Activated naive CD8-positive, alpha-beta T cell treated with anti-CD3 and anti-CD28 coated beads, Interleukin-2, amount 50 U/mL, for 24 hours (primary cell): ENCODE results near the gene WDPCP.
A peak's percentile ranks its signal among the peaks of the same experiment; 100 is the strongest.

Source experiments
- ATAC-seq: fragments of 150-1000 bp; cut with Tn5 transposase; one replicate; pipeline ENCODE4 v1.10.0; 2021
- DNase-seq: peaks from one replicate; pipeline ENCODE4 v3.0.0; 2021
- H3K27ac Mint-ChIP-seq: one replicate; pipeline ENCODE4 v1.8.0; 2021; ENCODE audit warnings: mild to moderate bottlenecking, mixed read lengths
- H3K27me3 Mint-ChIP-seq: one replicate; pipeline ENCODE4 v1.8.0; 2021; ENCODE audit warnings: mixed read lengths
- H3K36me3 Mint-ChIP-seq: one replicate; pipeline ENCODE4 v1.8.0; 2021; ENCODE audit warnings: low read depth, mixed read lengths
- H3K4me1 Mint-ChIP-seq: one replicate; pipeline ENCODE4 v1.8.0; 2021; ENCODE audit warnings: mixed read lengths
- H3K4me3 Mint-ChIP-seq: one replicate; pipeline ENCODE4 v1.8.0; 2021; ENCODE audit warnings: mild to moderate bottlenecking, moderate library complexity, mixed read lengths
- H3K9me3 Mint-ChIP-seq: one replicate; pipeline ENCODE4 v1.8.0; 2021; ENCODE audit warnings: mixed read lengths

The WDPCP gene

DNA sequence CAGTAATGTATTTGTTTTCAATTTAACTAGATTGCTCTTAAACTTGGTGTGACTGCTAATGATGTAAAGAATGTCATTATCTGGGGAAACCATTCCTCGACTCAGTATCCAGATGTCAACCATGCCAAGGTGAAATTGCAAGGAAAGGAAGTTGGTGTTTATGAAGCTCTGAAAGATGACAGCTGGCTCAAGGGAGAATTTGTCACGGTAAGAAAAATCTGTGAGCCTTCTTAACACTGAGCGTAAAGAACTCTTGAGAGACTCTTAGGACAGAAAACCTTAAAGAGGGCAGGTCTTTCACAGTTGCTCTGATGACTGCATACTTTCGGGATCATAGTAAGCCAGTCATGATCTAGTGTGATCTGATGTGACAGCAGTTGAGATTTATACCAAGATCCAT, 16.4 kb upstream of the WDPCP start:
- no peaks in the 10 kb centered on the region for H3K27me3 Mint-ChIP-seq
- H3K36me3 Mint-ChIP-seq: peaks cover 54% of the 10 kb centered on the region
- no peaks in the 10 kb centered on the region for H3K9me3 Mint-ChIP-seq
- H3K4me1 Mint-ChIP-seq: no peaks in the 10 kb centered on the region
- H3K27ac Mint-ChIP-seq: no peak overlapping the region
- no peak for DNase-seq
- H3K4me3 Mint-ChIP-seq: no peak overlapping the region
- no peak for ATAC-seq

DNA sequence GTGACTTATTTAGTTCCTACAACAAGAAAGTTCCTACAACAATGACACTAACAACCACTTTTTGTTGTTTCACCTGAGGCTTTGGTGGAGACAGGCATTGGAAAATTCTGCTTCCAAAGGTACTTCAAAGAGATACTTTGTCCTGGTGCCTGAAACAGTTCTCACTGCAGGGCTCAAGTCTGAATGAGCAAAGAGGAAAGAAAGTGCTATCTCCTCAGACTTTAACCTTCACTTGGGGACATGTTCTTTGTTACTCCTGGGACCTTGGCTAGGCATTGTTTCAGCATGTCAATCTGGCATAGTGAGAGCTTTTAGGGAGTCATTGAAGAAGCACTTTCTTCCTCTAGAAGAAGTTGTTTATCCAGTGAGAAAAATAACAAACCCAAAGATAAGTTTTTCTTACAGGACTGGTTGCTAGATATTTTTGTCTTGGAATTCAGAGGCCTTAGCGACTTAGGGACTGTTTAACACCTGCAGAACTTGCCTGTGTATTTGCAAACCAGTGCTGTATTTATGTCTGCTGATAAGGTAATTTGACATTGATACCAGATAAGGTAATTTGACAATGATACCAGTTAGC, 12.7 kb upstream of the WDPCP start:
- no peaks in the 10 kb centered on the region for H3K9me3 Mint-ChIP-seq
- peaks cover 54% of the 10 kb centered on the region for H3K36me3 Mint-ChIP-seq
- DNase-seq (no peak), ATAC-seq (no peak)
- H3K4me3 Mint-ChIP-seq: no peak overlapping the region
- H3K27me3 Mint-ChIP-seq: no peaks in the 10 kb centered on the region
- no peaks in the 10 kb centered on the region for H3K4me1 Mint-ChIP-seq
- H3K27ac Mint-ChIP-seq: no peak overlapping the region

DNA sequence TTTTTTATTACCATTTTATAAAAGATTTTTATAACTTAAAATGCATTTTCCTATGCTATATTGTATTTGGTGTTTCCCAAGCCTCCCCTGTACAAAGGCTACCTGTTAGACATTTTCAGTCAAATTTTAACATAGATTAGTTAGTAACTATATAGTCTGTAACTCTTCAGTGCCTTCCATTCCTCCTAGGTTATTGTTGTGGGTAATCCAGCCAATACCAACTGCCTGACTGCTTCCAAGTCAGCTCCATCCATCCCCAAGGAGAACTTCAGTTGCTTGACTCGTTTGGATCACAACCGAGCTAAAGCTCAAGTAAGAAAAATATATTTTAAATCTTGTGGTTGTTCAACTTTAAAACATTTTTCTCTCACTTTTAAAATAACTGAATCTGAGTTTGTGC, 10.7 kb upstream of the WDPCP start:
- DNase-seq: no peak
- no peak overlapping the region for H3K4me3 Mint-ChIP-seq
- no peak for ATAC-seq
- H3K27me3 Mint-ChIP-seq: no peaks in the 10 kb centered on the region
- H3K4me1 Mint-ChIP-seq: peaks cover 3% of the 10 kb centered on the region
- no peak overlapping the region for H3K27ac Mint-ChIP-seq
- H3K36me3 Mint-ChIP-seq: peaks cover 58% of the 10 kb centered on the region
- no peaks in the 10 kb centered on the region for H3K9me3 Mint-ChIP-seq

DNA sequence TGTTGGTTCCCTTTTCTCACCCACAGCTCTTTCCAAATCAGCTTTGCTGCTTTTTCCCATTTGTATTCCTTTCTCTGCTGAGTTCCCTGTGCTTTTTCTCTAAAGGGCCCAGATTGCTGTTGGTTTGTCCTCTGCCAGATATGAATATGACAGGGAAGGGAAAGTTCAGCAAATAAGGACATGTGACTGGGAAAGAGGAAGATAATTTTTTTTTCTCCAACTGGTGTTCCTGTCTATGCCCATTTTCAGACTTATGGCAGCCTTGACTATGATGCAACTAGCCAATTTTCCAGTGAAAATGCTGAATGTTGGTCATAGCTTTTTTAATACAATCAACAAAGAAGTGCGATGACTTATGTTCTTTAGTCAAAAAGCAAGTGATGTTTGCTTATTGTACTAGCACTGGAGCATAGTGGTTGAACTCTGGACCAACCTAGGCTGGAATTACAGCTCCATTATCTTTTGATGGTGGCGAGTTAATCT, 8.2 kb upstream of the WDPCP start:
- H3K36me3 Mint-ChIP-seq: peaks cover 51% of the 10 kb centered on the region
- ATAC-seq: no peak
- no peak overlapping the region for H3K27ac Mint-ChIP-seq
- no peaks in the 10 kb centered on the region for H3K9me3 Mint-ChIP-seq
- DNase-seq: no peak
- peaks cover 11% of the 10 kb centered on the region for H3K4me1 Mint-ChIP-seq
- H3K27me3 Mint-ChIP-seq: no peaks in the 10 kb centered on the region
- no peak overlapping the region for H3K4me3 Mint-ChIP-seq

DNA sequence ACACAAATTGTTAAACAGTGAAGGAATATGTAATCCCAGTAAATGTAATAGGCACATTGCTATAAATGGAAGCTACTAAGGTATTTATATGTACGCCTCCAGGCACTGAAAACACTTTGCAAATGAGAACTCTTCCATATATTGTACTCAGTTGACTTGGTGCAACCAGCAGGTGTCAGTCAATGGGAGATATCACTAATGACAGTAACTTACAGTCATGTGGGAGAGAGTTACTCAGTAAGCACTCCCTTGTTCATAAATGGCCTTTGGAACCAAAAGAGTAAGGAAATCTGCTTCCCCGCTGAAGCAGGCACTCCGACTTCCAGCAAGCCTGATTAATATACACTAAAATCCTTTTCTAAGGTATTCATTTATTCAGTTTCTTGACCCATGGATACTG, 6.4 kb upstream of the WDPCP start:
- no peak for DNase-seq
- Mint-ChIP-seq H3K27me3 (no peaks in the 10 kb centered on the region), H3K36me3 (peaks cover 44% of the 10 kb centered on the region), H3K4me1 (peaks cover 27% of the 10 kb centered on the region), H3K9me3 (no peaks in the 10 kb centered on the region), H3K4me3 (no peak overlapping the region), H3K27ac (no peak overlapping the region)
- no peak for ATAC-seq

DNA sequence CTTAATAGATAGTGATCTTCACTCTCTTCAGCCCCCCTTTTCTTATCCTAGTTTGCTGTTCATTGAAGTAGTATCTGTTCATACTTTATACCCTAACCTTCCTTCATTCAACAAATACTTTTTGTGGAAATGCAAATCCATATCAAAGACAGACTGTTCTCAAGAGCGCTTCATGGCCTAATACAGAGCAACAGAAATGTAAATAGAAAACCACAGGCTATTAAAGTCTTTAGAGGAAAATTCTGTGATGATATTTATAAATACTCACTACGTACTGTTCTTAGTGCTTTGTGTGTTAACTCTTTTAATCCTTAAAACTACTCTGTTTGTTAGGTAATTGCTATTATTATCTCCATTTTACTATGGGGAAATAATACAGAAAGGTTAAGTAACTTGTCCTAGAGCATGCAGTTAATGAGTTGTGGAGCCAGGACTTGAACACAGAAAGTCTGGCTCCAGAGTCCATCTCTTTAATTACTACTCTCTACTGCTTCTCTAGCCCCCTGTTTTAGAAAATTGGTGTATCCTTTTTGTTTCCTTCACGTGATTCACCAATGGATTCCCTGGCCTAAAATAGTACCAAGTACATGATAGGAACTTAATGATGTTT, 3.4 kb upstream of the WDPCP start:
- Mint-ChIP-seq H3K4me3 (no peak overlapping the region), H3K9me3 (no peaks in the 10 kb centered on the region), H3K4me1 (peaks cover 44% of the 10 kb centered on the region), H3K27ac (no peak overlapping the region), H3K27me3 (no peaks in the 10 kb centered on the region), H3K36me3 (peaks cover 37% of the 10 kb centered on the region)
- ATAC-seq (no peak), DNase-seq (no peak)

DNA sequence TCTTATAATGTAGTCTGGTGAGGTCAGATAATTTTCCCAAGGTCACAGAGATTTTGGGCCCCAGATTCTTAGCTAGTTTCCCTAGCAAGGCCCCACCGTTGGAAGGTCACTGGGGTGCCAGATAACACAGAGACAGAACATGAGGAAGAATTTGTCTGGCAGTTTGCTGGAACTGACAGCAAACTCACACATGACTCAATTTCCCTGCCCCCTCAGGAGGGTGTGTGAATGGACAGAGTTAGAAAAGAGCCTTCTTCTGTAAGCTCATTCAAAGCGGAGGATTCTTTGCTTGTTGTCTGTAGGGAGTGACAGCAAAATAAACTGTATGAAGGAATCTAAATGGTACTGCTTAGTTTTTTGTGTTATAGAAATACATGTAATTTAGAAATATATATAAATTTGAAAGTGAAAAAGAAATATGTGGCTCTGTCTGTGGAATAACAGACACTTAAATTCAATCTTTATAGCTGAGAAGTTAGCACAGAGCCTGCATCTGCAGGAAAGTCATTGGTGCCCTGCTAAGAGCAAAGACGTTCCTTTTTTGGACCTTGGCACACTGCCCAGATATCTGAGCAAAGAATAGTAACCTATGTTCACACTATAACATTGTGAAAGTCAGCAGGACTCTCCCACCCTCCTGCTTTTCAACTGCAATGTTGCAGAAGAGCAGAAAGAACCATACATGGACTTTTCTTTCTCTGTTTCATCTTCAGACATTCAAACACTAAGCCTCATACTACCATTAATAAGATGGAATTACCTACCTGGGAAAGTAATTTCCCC, 2.5 kb upstream of the WDPCP start:
- peak overlapping the region; percentile 98 for H3K4me3 Mint-ChIP-seq
- no peaks in the 10 kb centered on the region for H3K27me3 Mint-ChIP-seq
- H3K36me3 Mint-ChIP-seq: peaks cover 31% of the 10 kb centered on the region
- no peak for ATAC-seq
- H3K4me1 Mint-ChIP-seq: peaks cover 45% of the 10 kb centered on the region
- H3K27ac Mint-ChIP-seq: peak overlapping the region; percentile 96
- no peaks in the 10 kb centered on the region for H3K9me3 Mint-ChIP-seq
- no peak for DNase-seq

DNA sequence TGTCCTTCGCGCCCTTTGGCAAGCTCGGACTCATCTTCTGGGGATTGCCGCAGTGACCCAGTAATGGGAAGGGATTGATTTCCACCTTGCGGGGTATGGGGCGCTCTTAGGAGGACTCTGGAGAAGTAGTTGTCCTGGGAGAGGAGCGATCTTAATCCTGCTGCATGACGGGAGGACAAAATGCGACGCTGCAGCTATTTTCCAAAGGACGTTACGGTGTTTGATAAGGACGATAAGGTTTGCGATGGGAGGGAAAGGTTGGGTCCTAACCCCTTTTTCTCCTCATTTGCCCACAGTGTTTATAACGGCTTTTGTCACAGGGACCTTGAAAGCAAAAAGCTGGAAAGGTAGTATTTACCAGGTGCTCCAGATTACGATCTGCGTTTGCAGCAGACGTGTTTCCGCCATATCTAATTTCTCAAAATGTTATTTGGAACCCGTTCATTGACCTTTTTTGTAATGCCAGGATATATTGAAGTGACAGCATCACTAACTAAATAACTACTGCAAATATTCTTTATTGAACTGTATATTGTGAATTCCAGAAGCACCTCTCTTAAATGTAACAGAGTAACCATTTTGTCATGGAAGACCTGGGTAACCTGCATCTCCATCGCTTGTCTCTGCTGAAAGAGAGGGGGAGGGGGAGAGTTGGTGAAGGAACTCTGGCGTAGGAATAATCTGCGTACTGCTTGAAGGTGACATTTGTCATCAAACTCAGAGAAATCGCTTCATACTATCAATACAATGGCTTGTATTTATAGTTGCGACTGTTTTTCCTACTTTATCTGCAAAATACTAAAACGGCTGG, 1.1 kb upstream of the WDPCP start:
- Mint-ChIP-seq H3K9me3 (no peaks in the 10 kb centered on the region), H3K27ac (peak overlapping the region; percentile 96), H3K4me1 (peaks cover 43% of the 10 kb centered on the region), H3K36me3 (peaks cover 17% of the 10 kb centered on the region), H3K27me3 (no peaks in the 10 kb centered on the region), H3K4me3 (peak overlapping the region; percentile 98)
- ATAC-seq: no peak
- no peak for DNase-seq

DNA sequence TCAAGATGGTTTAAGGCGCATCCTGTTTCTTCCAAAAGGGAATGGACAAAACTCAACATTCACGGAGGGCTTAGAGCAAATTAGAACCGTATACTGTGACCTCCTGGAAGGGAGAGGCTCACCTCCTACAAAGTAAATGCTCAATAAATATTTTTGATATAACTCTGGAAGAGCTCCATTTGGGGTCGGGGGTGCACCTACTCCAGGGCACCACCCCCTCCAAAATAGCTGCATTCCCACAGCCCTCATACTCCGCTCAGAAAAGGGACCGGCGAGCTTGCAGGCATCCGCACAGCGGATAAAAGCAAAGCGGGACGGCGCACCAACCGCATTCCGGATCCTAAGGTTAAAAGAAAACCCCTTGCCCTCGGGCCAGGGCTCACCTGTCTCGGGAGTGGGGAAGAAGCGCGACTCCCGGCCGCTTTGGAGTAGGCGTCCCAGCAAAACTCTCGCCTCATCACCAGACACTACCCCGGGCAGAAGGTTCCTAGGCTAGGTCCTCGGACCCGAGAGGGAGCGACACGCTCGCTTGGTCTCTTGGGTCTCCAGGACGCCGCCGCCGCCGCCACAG, 378 bp downstream of the WDPCP start:
- DNase-seq (no peak), ATAC-seq (no peak)
- Mint-ChIP-seq H3K4me1 (peaks cover 39% of the 10 kb centered on the region), H3K36me3 (peaks cover 5% of the 10 kb centered on the region), H3K9me3 (no peaks in the 10 kb centered on the region), H3K4me3 (peak overlapping the region; percentile 98), H3K27me3 (no peaks in the 10 kb centered on the region), H3K27ac (peak overlapping the region; percentile 96)

DNA sequence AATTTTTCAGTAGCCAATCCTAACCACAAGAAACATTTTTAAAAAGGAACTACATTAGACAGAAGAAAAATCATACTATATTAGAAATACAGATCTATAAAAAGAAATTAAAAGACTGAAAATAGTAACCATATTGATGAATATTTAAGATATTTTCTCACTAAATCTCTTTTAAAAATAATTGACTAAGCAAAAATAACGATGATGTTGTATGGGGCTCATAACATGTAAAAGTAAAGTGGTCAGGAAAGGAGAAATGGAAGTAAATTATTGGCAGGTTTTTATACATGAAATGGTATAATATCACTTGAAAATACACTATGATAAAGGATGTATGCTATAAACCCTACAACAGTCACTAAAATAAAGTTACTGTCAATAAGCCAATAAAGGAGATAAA, 5.4 kb downstream of the WDPCP start:
- no peak overlapping the region for H3K4me3 Mint-ChIP-seq
- no peak for ATAC-seq
- H3K4me1 Mint-ChIP-seq: peaks cover 11% of the 10 kb centered on the region
- H3K36me3 Mint-ChIP-seq: no peaks in the 10 kb centered on the region
- no peaks in the 10 kb centered on the region for H3K9me3 Mint-ChIP-seq
- no peak overlapping the region for H3K27ac Mint-ChIP-seq
- DNase-seq: no peak
- H3K27me3 Mint-ChIP-seq: no peaks in the 10 kb centered on the region

DNA sequence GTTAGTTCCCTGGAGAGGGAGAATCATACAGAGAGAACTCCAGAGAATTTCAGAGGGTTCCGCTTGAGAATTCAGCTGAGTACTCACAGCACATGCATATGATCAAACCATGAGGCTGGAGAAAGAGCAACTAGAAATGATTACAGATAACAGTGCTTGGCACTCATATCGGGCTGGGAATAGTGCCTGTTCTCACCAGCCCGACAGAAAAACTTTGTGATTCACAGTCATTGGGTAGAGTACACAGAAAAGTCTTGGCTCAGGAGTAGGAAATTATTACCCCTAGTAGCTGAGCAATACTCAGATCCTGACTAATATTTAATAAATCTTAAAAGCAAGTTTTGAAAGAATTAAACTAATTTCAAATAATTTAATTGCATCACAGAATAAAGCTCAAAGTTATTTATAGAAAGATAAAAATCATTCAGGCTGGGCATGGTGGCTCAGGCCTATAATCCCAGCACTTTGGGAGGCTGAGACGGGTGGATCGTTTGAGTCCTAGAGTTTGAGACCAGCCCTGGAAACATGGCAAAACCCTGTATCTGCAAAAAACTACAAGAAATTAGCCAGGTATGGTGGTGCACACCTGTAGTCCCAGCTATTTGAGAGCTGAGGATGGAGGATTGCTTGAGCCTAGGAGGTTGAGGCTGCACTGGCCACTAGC, 6.8 kb downstream of the WDPCP start:
- Mint-ChIP-seq H3K27ac (no peak overlapping the region), H3K36me3 (no peaks in the 10 kb centered on the region), H3K4me1 (no peaks in the 10 kb centered on the region), H3K27me3 (no peaks in the 10 kb centered on the region), H3K4me3 (no peak overlapping the region), H3K9me3 (no peaks in the 10 kb centered on the region)
- no peak for DNase-seq
- ATAC-seq: no peak

DNA sequence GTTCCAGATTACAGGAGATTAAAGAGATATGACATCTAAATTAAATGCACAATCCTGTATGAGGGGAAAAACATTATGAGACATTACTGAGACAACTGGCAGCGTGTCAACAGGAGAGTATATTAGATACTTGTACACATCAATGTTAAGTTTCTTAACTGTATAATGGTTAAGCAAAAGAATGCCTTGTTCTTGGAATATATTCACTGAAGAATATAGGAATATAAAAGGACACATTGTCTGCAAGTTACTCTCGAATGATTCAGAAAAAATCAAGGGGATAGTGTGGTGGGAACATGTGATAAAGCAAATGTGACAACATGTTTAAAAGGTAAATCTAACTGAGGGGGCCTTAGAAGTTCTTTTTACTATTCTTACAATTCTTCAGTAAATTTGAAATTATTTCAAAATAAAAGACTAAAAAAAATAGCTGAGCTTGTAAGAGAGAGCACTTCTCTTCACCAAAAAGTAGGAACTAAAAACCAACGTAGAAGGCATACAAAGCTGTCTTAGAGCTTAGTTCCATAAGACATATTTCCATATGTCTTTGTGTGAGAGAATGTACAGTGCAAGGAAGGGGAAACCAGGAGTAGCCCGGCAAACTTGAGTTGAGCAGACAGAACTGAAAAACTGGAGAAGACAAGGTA, 7.5 kb downstream of the WDPCP start:
- ATAC-seq: no peak
- Mint-ChIP-seq H3K4me1 (no peaks in the 10 kb centered on the region), H3K27me3 (no peaks in the 10 kb centered on the region), H3K9me3 (no peaks in the 10 kb centered on the region), H3K27ac (no peak overlapping the region), H3K4me3 (no peak overlapping the region), H3K36me3 (no peaks in the 10 kb centered on the region)
- no peak for DNase-seq

DNA sequence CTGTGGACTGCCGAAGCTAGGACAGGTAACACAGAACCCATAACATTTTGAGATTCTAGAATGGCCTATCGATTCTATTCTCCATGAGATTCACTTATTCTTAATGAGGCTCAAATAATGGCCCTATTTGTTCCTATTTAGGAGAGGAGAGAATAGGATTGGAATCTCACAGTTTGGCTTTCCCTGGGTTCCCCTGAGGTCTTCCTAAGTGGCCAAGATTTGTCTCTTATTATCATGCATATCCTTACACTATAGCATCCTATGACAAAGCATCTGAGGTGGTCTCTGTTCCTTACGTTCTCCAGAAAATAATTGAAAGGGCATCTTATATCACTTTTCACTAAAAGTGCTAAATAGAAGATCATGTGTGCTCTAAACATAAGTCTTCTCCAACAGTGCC, 9.5 kb downstream of the WDPCP start:
- no peak for DNase-seq
- ATAC-seq: no peak
- no peak overlapping the region for H3K27ac Mint-ChIP-seq
- no peaks in the 10 kb centered on the region for H3K27me3 Mint-ChIP-seq
- no peaks in the 10 kb centered on the region for H3K4me1 Mint-ChIP-seq
- H3K36me3 Mint-ChIP-seq: peaks cover 4% of the 10 kb centered on the region
- H3K9me3 Mint-ChIP-seq: peaks cover 5% of the 10 kb centered on the region
- no peak overlapping the region for H3K4me3 Mint-ChIP-seq
